Fibroblast of skin of back (primary cell): ENCODE data around the gene TSPEAR.
"Not testable (repeated sequence)": the region's sequence is repeated elsewhere in the genome, so short reads cannot be mapped to it uniquely, and the experiment has no call there.

Experiments
- DNase-seq: peaks from one replicate; pipeline ENCODE4 v3.0.0-alpha.2; 2013

The TSPEAR gene

GRCh38 chr21:44681861-44682579 lies 29.4 kb downstream of the TSPEAR start, which contains the start of gene KRTAP12-1:
KRTAP12-1 (minus strand) TSS chr21:44682163; CDS start chr21:44682123, 40 bp downstream.
- DNase-seq: no peak

DNA sequence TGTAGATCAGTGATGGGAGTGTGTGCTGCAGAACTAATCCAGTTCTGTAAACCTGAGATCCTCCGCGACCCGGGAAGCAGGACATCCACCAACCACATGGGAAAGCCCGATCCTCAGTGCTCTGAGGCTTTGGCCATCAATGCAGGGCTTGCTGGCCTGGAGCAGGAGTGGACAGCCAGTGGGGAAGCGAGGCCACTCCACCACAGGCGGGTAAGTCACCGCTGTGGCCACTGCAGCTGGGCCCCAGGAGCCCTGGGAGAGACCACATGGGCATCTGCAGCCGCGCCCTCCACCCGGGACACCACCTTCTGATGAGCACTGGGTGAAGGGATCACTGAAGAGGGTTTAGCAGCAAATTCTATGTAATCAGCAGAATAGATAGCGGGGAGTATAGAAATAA lies 30.2 kb downstream of the TSPEAR start:
- no peak for DNase-seq

DNA sequence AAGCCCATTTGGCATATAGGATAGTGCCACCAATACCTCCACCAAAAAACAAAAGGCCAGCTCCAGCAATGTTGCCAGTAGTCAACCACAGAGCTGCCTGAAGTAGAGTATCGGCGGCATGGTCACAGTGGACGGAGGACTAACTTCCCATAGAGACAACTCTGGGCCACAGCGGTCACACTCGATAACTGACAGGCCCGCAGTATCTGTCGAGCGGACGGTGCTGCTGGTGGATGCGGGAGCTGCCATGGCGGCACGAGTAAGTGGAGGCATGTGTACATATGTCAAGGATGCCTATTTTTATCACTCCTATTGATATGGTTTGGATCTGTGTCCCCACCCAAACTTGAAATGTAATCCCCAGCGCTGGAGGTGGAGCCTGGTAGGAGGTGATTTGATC lies 33.5 kb downstream of the TSPEAR start:
- DNase-seq: no peak

DNA sequence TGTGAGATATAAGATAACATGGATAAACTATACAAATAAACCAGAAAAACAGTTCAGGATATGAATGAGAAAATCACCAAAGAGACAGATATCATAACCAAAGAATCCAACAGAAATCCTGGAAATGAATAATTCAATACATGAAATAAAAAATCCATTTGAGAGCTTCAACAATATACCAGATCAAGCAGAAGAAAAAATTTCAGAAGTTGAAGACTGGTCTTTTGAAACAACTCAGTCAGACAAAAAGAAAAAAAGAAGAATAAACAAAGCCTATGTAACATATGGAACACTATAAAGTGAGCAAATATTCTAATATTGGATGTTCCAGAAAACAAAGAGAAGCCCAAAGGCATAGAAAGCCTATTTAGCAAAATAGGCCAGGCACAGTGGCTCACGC lies 39.5 kb downstream of the TSPEAR start:
- no peak for DNase-seq

DNA sequence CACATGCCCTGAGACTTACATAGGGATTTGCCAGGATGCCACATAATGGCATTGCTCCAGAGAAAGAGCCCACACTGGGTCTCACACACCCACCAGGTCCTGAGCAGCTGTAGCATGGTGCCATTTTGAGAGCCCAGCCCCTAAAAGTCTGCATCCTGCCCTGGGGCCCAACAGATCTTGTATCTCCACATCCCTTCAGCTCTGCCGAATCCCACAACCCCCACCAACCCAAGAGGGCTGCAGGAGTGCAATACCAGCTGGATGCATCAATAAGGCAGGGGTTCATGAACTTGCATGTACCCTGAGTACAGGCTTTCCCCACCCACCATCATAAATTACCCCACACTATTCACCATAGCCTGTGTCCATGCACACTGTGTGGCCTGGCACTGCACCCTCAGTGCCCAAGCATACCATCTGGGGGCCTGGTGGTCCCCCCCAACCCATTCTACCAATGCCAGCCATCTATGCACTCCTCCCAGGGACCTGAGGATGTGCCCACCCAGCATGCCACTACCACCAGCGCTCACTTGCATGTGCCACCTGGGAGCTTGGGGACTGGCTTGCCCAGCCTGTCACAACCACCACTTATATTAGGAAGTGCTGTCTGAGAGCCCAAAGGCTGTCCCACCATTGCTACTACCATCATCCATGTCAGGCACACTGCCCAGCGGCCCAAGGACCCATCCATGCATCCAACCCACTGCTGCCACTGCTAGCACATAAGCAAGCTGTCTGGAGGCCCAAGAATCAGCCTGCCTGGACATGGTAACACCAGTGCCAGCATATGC lies 40.5 kb downstream of the TSPEAR start:
- no peak for DNase-seq

GRCh38 chr21:44667612-44668011 lies 43.8 kb downstream of the TSPEAR start:
- DNase-seq: no peak

GRCh38 chr21:44666401-44667320 lies 44.7 kb downstream of the TSPEAR start, which contains the start of gene KRTAP12-2:
KRTAP12-2 (minus strand) TSS chr21:44666927; CDS start chr21:44666886, 41 bp downstream.
- DNase-seq: no peak

- DNase-seq: no peak
These were observed 46.7 kb downstream of the TSPEAR start for GRCh38 chr21:44664691-44665090.

DNA sequence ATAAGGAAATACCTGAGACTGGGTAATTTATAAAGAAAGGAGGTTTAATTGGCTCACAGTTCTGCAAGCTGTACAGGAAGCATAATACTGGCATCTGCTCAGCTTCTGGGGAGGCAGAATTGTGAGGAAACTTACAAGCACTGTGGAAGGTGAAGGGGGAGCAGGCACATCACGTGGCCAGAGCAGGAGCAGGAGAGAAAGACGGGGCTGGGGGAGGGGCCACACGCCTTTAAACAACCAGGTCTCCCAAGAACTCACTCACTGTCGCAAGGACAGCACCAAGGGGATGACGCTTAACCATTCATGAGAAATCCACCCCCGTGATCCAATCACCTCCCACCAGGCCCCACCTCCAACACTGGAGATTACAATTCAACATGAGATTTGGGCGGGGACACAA lies 49.8 kb downstream of the TSPEAR start:
- not testable (repeated sequence) for DNase-seq

- DNase-seq: no peak
These were observed 52.3 kb downstream of the TSPEAR start for GRCh38 chr21:44658913-44659595.

DNA sequence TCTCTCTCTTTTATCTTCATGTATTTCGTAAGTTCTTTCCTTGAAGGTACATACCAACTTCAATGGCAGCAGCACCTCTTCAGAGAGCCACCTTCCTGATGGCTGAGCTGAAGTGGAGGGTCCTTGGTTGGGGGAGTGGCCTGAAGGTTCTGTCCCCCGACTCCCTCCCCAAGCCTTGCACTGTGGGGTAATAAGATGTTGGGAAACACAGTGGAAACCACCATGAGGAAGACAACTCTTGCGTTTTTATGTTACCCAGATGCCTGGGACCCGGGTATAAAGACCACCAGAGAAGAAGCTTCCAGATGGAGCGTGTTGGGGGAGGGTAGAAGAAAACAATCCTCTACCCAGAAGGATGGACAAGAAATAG lies 52.8 kb downstream of the TSPEAR start:
- DNase-seq: no peak

GRCh38 chr21:44657635-44658540 lies 53.5 kb downstream of the TSPEAR start, which contains the start of gene KRTAP12-3:
KRTAP12-3 (plus strand) TSS chr21:44657932; CDS start chr21:44657980, 48 bp downstream.
- DNase-seq: no peak

DNA sequence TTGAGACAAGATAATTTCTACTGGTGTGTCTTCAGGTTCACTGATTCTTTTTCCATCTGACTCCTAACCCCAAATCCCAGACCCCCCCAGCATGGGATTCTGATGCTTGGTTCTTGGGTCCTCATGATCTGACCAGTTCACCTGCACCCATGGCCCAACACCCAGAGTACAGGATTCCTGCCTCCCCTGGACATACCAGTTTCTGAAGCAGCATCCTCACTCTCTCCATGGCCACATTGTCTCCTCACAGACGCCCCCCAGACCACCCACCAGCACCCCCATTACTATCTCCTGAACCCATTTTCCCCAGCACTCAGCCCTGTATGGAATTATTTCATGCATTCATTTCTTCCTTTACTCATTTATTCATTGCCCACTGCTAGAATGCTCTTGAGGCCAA lies 54.5 kb downstream of the TSPEAR start:
- no peak for DNase-seq

- DNase-seq: no peak
These were observed 56.7 kb downstream of the TSPEAR start, which contains the start of gene KRTAP12-4 for GRCh38 chr21:44654576-44655175. KRTAP12-4 (minus strand) TSS chr21:44654659; CDS start chr21:44654614, 45 bp downstream.

- DNase-seq: no peak
These were observed 57.5 kb downstream of the TSPEAR start for GRCh38 chr21:44653656-44654575.

- DNase-seq: no peak
These were observed 58.2 kb downstream of the TSPEAR start for GRCh38 chr21:44653123-44653522.

DNA sequence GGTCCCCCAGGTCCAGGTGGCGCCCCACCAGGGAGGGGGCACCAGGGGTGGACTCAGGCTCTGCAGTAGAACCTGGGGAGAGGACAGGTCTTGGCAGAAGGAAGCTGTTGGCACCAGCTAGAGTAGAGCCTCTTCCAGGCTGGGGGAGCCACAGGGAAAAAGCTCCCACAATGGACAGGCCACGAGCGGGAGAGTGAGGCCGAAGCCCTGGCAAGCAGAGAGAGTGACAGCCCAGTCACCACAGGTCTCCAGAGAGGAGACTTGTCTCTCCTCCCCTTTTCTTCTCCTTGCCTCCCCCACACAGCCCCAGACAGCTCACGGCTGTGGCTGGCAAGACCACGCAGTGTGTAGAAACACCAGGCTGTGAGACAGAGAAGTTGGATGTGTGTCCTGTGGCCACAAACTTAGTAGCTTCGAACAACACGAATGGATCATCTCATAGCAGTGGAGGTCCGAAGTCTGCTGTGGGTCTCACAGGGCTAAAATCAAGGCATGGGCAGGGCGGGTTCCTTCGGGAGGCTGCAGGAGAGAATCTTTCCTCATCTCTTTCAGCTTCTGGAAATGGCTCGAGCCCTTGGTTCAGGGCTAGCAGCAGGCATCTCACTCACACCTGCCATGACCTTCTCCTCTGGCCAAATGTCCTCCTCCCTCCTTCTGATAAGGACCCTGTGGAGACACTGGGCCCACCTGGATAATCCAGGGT lies 60.2 kb downstream of the TSPEAR start:
- no peak for DNase-seq

DNA sequence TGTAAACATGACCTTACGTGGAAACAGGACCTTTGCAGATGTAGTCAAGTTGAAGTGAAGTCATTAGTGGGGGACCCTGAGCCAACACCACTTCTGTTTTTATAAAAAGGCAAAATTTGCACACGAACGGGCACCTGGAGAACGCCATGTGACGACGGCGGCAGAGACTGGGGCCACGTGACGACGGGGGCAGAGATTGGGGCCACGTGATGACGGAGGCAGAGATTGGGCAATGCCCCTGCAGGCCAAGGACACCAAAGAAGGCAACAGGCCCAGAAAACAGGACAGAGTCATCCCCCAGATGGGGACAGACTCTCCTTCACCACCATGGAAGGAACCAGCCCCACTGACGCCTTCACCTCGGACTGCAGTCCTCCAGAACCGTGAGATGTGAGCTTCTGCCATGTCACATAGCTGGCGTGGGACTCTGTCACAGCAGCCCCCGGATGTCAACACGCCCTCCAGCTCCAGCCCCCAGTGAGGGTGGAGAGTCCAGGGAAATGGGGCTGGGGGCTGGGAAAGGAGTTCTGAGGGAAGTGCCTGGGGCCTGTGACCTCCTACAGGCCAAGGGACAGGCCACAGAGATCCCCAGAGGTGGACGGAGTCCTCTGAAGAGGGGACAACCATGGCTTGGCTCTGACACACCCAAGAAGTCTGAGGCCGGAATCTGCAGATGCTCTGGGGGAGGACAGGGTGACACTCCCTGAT lies 61.0 kb downstream of the TSPEAR start:
- DNase-seq: no peak
